Measurements from ENCODE around the gene LUZP2. TPM values are rescaled to one million over a fixed set of nuclear protein-coding genes. Genes with fewer than 3 reads are reported as not detected.

The LUZP2 gene
- total and polyA plus RNA-seq, 9 of the 15 experiments (the other 6 are each of a cell fraction or from before 2014, with no cell fraction given) = not detected

DNA sequence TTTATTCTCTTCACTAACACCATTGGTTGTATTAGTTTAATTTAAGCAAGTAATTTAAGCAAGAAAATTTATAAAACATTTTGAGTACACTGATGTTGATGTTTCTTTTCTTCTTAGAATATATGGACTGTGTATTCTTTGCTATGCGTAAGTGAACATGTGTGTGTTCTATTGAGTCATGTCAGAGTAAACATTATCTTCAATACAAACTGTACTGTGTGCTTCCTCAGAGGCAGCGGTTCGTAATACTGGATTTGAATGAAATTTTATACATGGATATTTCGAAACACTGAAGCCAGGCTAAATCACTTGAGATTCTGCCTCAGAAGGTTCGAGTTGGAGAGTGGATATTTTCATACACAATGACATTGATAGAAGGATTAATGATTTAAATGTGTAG is 452.6 kb downstream of the LUZP2 start:
- FAIRE-seq (no peak), DNase-seq (ENCODE audit: extremely low read depth in 1 of 4, low spot score in 3 of 4) (no peak), ATAC-seq (no peak)
- no peak overlapping the region for H3K27ac ChIP-seq (ENCODE audit: extremely low read depth, low read depth, low read length)
- 0% methylated on average over 5 of the region's 5 CpGs for WGBS (ENCODE audit: insufficient coverage, low coverage, missing lambda C conversion rate)
- no peaks in the 10 kb centered on the region for H3K36me3 ChIP-seq (ENCODE audit: control insufficient read depth, insufficient read depth, low read length)
- H3K9ac ChIP-seq (ENCODE audit: insufficient read depth in 1 of 2, low read depth in 2 of 2, low read length in 2 of 2) = no peak overlapping the region
- intact Hi-C loops (cut with micrococcal nuclease) (no loop called here), in situ Hi-C loops (cut with MboI) (no loop called here)
- H3K9me3 ChIP-seq (replicated peaks; ENCODE audit: control insufficient read depth, insufficient read depth, low read depth, low read length) = no peaks in the 10 kb centered on the region
- no peaks in the 10 kb centered on the region for H3K27me3 ChIP-seq (ENCODE audit: control insufficient read depth in 2 of 2, insufficient read depth in 2 of 2, low read length in 2 of 2)
- no peak overlapping the region for H3K4me2 ChIP-seq (ENCODE audit: insufficient read depth, low read length)
- H3K79me2 ChIP-seq (ENCODE audit: control insufficient read depth, insufficient read depth, low read length) = no peaks in the 10 kb centered on the region
- no peaks in the 10 kb centered on the region for H3K9me1 ChIP-seq (ENCODE audit: control insufficient read depth, insufficient read depth, low read length)
- H4K20me1 ChIP-seq (replicated peaks; ENCODE audit: control insufficient read depth, insufficient read depth, low read length) = no peaks in the 10 kb centered on the region
- no peaks in the 10 kb centered on the region for H3K4me1 ChIP-seq (replicated peaks in 1 of 2; ENCODE audit: control insufficient read depth in 2 of 2, insufficient read depth in 2 of 2, low read length in 2 of 2)
- CTCF ChIA-PET (ENCODE audit: low intra/inter-chr PET ratio) = no interaction called here
- POLR2A ChIA-PET = no interaction called here
- no peak overlapping the region for H2AFZ ChIP-seq (ENCODE audit: low read depth, low read length)
- no TSS peak for BruUV-seq (replicated peaks)
- no peak overlapping the region for H3K4me3 ChIP-seq
- TF ChIP-seq RFX7 (CRISPR knock-in tag; IDR thresholded peaks at IDR 0.05) = no peak
- TF ChIP-seq RB1 (IDR thresholded peaks at IDR 0.05; ENCODE audit: low read depth) = no peak
- no peak for TF ChIP-seq ZNF696 (CRISPR knock-in tag; conservative IDR thresholded peaks at IDR 0.05)
- TF ChIP-seq, protein P1, sequence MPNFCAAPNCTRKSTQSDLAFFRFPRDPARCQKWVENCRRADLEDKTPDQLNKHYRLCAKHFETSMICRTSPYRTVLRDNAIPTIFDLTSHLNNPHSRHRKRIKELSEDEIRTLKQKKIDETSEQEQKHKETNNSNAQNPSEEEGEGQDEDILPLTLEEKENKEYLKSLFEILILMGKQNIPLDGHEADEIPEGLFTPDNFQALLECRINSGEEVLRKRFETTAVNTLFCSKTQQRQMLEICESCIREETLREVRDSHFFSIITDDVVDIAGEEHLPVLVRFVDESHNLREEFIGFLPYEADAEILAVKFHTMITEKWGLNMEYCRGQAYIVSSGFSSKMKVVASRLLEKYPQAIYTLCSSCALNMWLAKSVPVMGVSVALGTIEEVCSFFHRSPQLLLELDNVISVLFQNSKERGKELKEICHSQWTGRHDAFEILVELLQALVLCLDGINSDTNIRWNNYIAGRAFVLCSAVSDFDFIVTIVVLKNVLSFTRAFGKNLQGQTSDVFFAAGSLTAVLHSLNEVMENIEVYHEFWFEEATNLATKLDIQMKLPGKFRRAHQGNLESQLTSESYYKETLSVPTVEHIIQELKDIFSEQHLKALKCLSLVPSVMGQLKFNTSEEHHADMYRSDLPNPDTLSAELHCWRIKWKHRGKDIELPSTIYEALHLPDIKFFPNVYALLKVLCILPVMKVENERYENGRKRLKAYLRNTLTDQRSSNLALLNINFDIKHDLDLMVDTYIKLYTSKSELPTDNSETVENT (CRISPR knock-in tag; IDR thresholded peaks at IDR 0.05) = no peak
- TF ChIP-seq ZNF347 (CRISPR knock-in tag; IDR thresholded peaks at IDR 0.05; ENCODE audit: low read depth) = no peak
- TF ChIP-seq, protein P2, sequence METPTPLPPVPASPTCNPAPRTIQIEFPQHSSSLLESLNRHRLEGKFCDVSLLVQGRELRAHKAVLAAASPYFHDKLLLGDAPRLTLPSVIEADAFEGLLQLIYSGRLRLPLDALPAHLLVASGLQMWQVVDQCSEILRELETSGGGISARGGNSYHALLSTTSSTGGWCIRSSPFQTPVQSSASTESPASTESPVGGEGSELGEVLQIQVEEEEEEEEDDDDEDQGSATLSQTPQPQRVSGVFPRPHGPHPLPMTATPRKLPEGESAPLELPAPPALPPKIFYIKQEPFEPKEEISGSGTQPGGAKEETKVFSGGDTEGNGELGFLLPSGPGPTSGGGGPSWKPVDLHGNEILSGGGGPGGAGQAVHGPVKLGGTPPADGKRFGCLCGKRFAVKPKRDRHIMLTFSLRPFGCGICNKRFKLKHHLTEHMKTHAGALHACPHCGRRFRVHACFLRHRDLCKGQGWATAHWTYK (CRISPR knock-in tag; IDR thresholded peaks at IDR 0.05) = no peak
- no peak for TF ChIP-seq SRSF7 (optimal IDR thresholded peaks at IDR 0.05; ENCODE audit: low read depth, low read length)
- no peak for TF ChIP-seq XRCC4 (IDR thresholded peaks at IDR 0.05; ENCODE audit: extremely low read depth, insufficient read depth, insufficient read length)
- TF ChIP-seq C11orf30 (IDR thresholded peaks at IDR 0.05; ENCODE audit: low read depth) = no peak
- TF ChIP-seq, protein P3, sequence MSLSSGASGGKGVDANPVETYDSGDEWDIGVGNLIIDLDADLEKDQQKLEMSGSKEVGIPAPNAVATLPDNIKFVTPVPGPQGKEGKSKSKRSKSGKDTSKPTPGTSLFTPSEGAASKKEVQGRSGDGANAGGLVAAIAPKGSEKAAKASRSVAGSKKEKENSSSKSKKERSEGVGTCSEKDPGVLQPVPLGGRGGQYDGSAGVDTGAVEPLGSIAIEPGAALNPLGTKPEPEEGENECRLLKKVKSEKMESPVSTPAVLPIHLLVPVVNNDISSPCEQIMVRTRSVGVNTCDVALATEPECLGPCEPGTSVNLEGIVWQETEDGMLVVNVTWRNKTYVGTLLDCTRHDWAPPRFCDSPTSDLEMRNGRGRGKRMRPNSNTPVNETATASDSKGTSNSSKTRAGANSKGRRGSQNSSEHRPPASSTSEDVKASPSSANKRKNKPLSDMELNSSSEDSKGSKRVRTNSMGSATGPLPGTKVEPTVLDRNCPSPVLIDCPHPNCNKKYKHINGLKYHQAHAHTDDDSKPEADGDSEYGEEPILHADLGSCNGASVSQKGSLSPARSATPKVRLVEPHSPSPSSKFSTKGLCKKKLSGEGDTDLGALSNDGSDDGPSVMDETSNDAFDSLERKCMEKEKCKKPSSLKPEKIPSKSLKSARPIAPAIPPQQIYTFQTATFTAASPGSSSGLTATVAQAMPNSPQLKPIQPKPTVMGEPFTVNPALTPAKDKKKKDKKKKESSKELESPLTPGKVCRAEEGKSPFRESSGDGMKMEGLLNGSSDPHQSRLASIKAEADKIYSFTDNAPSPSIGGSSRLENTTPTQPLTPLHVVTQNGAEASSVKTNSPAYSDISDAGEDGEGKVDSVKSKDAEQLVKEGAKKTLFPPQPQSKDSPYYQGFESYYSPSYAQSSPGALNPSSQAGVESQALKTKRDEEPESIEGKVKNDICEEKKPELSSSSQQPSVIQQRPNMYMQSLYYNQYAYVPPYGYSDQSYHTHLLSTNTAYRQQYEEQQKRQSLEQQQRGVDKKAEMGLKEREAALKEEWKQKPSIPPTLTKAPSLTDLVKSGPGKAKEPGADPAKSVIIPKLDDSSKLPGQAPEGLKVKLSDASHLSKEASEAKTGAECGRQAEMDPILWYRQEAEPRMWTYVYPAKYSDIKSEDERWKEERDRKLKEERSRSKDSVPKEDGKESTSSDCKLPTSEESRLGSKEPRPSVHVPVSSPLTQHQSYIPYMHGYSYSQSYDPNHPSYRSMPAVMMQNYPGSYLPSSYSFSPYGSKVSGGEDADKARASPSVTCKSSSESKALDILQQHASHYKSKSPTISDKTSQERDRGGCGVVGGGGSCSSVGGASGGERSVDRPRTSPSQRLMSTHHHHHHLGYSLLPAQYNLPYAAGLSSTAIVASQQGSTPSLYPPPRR (CRISPR knock-in tag; IDR thresholded peaks at IDR 0.05; ENCODE audit: borderline replicate concordance) = no peak
- TF ChIP-seq CBFA2T2 (conservative IDR thresholded peaks at IDR 0.05) = no peak
- TF ChIP-seq, protein P4, sequence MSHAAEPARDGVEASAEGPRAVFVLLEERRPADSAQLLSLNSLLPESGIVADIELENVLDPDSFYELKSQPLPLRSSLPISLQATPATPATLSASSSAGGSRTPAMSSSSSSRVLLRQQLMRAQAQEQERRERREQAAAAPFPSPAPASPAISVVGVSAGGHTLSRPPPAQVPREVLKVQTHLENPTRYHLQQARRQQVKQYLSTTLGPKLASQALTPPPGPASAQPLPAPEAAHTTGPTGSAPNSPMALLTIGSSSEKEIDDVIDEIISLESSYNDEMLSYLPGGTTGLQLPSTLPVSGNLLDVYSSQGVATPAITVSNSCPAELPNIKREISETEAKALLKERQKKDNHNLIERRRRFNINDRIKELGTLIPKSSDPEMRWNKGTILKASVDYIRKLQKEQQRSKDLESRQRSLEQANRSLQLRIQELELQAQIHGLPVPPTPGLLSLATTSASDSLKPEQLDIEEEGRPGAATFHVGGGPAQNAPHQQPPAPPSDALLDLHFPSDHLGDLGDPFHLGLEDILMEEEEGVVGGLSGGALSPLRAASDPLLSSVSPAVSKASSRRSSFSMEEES (CRISPR knock-in tag; IDR thresholded peaks at IDR 0.05) = no peak
- TF ChIP-seq MEIS2 (IDR thresholded peaks at IDR 0.05; ENCODE audit: partially characterized antibody) = no peak
- no peak for TF ChIP-seq PHB (CRISPR knock-in tag; IDR thresholded peaks at IDR 0.05)
